ENCODE measurements around the gene NPEPPS.
"Not testable (repeated sequence)": the region's sequence is repeated elsewhere in the genome, so short reads cannot be mapped to it uniquely, and the experiment has no call there.

- not testable (repeated sequence) for TF ChIP-seq CTCF, POLR2AphosphoS5, POLR2A (IDR thresholded peaks at IDR 0.05)
Measured at GRCh38 chr17:47530557-47531232, at the start of gene NPEPPS.

Measured in suprapubic skin (tissue), 4 donors.